ENCODE measurements around the gene ATP6V0A4. TPM values are rescaled to one million over a fixed set of nuclear protein-coding genes. Genes with fewer than 3 reads are reported as not detected.
"Not testable (repeated sequence)": the region's sequence is repeated elsewhere in the genome, so short reads cannot be mapped to it uniquely, and the experiment has no call there.

Gene ATP6V0A4
- total RNA-seq, 1 experiment from 2014 or later, result not detected

GRCh38 chr7:138697535-138698182 lies 100.3 kb downstream of the ATP6V0A4 start:
- no peak for DNase-seq
- no peaks in the 10 kb centered on the region for H3K9me3 ChIP-seq
- no peaks in the 10 kb centered on the region for H3K27me3 ChIP-seq
- H3K4me3 ChIP-seq, result no peak overlapping the region
- H3K36me3 ChIP-seq, result no peaks in the 10 kb centered on the region

DNA sequence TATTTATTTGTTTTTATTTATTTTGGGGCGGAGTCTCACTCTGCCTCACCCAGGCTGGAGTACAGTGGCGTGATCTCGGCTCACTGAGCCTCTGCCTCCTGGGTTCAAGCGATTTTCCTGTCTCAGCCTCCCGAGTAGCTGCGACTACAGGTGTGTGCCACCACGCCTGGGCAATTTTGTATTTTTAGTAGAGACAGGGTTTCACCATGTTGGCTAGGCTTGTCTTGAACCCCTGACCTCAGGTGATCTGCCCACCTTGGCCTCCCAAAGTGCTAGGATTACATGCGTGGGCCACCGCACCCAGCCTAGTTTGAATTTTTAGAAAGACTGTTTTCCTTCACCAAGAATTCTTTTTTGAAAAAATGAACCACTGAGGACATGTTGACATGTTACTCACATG lies 102.2 kb downstream of the ATP6V0A4 start:
- not testable (repeated sequence) for H3K4me3 ChIP-seq, DNase-seq, H3K27me3 ChIP-seq, H3K9me3 ChIP-seq, H3K36me3 ChIP-seq

GRCh38 chr7:138695106-138695505 lies 102.9 kb downstream of the ATP6V0A4 start:
- Histone ChIP-seq H3K36me3 (no peaks in the 10 kb centered on the region), H3K27me3 (no peaks in the 10 kb centered on the region), H3K9me3 (no peaks in the 10 kb centered on the region), H3K4me3 (no peak overlapping the region)
- no peak for DNase-seq

- no peaks in the 10 kb centered on the region for H3K36me3 ChIP-seq
- H3K4me3 ChIP-seq, result no peak overlapping the region
- H3K27me3 ChIP-seq, result no peaks in the 10 kb centered on the region
- no peaks in the 10 kb centered on the region for H3K9me3 ChIP-seq
- no peak for DNase-seq
These were observed 106.8 kb downstream of the ATP6V0A4 start for GRCh38 chr7:138691178-138691577.

- Histone ChIP-seq H3K36me3 (no peaks in the 10 kb centered on the region), H3K4me3 (no peak overlapping the region), H3K27me3 (no peaks in the 10 kb centered on the region), H3K9me3 (no peaks in the 10 kb centered on the region)
- DNase-seq, result no peak
These were observed 107.5 kb downstream of the ATP6V0A4 start for GRCh38 chr7:138690495-138690894.

GRCh38 chr7:138688037-138688436 lies 110.0 kb downstream of the ATP6V0A4 start:
- not testable (repeated sequence) for H3K36me3 ChIP-seq, H3K4me3 ChIP-seq, H3K27me3 ChIP-seq, DNase-seq, H3K9me3 ChIP-seq

GRCh38 chr7:138684340-138684739 lies 113.7 kb downstream of the ATP6V0A4 start:
- H3K27me3 ChIP-seq, result no peaks in the 10 kb centered on the region
- no peak for DNase-seq
- no peaks in the 10 kb centered on the region for H3K9me3 ChIP-seq
- H3K36me3 ChIP-seq, result no peaks in the 10 kb centered on the region
- no peak overlapping the region for H3K4me3 ChIP-seq

- H3K4me3 ChIP-seq, result no peak overlapping the region
- H3K36me3 ChIP-seq, result no peaks in the 10 kb centered on the region
- H3K9me3 ChIP-seq, result no peaks in the 10 kb centered on the region
- no peaks in the 10 kb centered on the region for H3K27me3 ChIP-seq
- DNase-seq, result no peak
These were observed 118.2 kb downstream of the ATP6V0A4 start for GRCh38 chr7:138679793-138680192.

DNA sequence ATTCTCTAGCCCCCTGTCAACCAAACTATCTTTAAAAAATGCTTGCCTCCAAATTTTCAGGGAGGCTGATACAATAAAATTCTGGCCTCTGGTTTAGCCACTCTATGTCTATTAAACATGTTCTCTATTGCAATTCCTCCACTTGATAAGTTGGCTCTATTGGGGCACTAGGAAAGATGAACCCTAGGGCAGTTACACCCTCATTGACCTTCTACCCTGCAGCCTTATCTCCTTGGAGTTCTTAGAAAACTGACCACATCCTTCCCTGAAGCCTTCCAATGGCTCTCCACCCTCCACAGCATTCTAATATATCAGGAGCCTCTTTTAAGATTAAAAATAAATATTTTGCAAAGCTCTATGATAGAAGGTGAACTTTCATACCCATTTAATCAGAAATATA lies 127.4 kb downstream of the ATP6V0A4 start:
- H3K4me3 ChIP-seq, result no peak overlapping the region
- no peaks in the 10 kb centered on the region for H3K36me3 ChIP-seq
- H3K27me3 ChIP-seq, result no peaks in the 10 kb centered on the region
- no peak for DNase-seq
- H3K9me3 ChIP-seq, result no peaks in the 10 kb centered on the region

DNA sequence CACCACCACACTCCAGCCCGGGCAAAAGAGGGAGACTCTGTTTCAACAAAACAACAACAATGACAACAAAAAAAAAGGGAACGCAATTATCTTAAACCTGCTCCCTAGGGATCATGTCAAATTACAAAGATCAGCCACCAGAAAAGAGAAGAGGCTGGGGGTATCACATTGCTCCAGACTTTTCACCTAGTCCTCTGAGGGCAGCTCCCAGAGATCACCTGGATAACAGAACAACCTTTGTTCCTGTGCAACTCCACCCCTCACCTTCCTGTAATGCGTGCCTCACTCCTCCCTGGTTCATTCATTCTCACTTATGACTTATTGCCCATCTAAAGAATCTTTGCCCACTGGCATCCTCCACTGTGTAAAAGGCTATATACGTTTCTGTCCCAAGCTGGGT lies 128.6 kb downstream of the ATP6V0A4 start:
- Histone ChIP-seq H3K36me3 (no peaks in the 10 kb centered on the region), H3K9me3 (no peaks in the 10 kb centered on the region), H3K4me3 (no peak overlapping the region), H3K27me3 (no peaks in the 10 kb centered on the region)
- no peak for DNase-seq

DNA sequence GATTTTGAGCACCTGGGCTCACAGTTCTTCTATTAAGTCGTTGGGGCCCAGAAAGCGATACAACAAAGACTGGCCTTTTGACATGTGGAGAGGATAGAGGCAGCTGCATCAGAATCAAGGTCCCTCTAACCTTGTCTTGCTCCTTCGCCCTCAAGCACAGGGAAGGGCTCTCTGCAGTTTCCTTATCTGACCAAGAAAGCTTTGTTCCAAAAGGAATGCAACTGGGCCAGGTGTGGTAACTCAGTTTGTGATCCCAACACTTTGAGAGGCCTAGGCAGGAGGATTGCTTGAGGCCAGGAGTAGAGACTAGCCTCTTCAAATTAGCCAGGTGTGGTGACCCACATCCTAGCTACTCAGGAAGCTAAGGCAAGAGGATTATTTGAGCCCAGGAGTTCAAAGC lies 129.1 kb downstream of the ATP6V0A4 start:
- Histone ChIP-seq H3K4me3 (no peak overlapping the region), H3K27me3 (no peaks in the 10 kb centered on the region), H3K9me3 (no peaks in the 10 kb centered on the region), H3K36me3 (no peaks in the 10 kb centered on the region)
- no peak for DNase-seq

DNA sequence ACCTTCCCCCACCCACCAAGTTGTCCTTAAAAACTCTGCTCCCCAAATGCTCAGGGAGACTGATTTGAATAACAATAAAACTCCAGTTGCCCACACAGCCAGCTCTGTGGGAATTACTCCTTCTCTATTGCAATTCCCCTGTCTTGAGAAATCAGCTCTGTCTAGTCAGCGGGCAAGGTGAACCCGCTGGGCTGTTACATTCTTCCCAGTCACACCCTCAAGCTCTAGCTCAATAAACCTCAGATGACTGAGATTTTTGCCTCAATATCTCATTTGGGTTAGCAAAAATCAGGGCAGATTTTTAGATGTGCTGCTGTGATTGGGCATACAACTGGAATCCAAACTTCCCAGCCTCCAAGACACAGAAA lies 129.8 kb downstream of the ATP6V0A4 start:
- H3K9me3 ChIP-seq, result no peaks in the 10 kb centered on the region
- DNase-seq, result no peak
- H3K4me3 ChIP-seq, result no peak overlapping the region
- no peaks in the 10 kb centered on the region for H3K36me3 ChIP-seq
- H3K27me3 ChIP-seq, result no peaks in the 10 kb centered on the region

GRCh38 chr7:138667535-138668228 lies 130.3 kb downstream of the ATP6V0A4 start:
- Histone ChIP-seq H3K4me3 (no peak overlapping the region), H3K27me3 (no peaks in the 10 kb centered on the region), H3K9me3 (no peaks in the 10 kb centered on the region), H3K36me3 (no peaks in the 10 kb centered on the region)
- no peak for DNase-seq

- Histone ChIP-seq H3K27me3 (no peaks in the 10 kb centered on the region), H3K4me3 (no peak overlapping the region), H3K36me3 (no peaks in the 10 kb centered on the region), H3K9me3 (no peaks in the 10 kb centered on the region)
- no peak for DNase-seq
These were observed 131.6 kb downstream of the ATP6V0A4 start for GRCh38 chr7:138666385-138666784.

- Histone ChIP-seq H3K4me3 (no peak overlapping the region), H3K9me3 (no peaks in the 10 kb centered on the region), H3K27me3 (no peaks in the 10 kb centered on the region), H3K36me3 (no peaks in the 10 kb centered on the region)
- no peak for DNase-seq
These were observed 132.3 kb downstream of the ATP6V0A4 start for GRCh38 chr7:138665669-138666140.

DNA sequence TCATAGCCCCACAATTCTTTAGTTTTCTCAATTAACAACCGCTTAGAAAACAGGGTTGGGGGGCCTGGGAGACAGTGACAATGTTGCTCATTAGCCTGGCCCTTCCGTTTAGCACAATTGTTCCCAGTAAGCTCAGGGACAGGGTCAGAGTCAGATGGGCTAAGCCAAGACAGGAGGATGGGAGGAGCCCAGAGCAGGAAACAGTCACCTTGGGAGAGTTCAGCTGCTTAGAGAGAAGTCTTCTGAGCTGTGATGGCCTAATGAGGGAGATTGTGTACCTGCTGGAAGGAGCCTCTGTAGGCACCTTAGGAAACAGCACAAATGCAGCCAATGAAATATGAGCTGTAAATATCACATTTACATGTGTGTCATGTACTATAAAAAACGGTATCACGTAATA lies 132.7 kb downstream of the ATP6V0A4 start:
- Histone ChIP-seq H3K27me3 (no peaks in the 10 kb centered on the region), H3K9me3 (no peaks in the 10 kb centered on the region), H3K36me3 (no peaks in the 10 kb centered on the region), H3K4me3 (no peak overlapping the region)
- no peak for DNase-seq

DNA sequence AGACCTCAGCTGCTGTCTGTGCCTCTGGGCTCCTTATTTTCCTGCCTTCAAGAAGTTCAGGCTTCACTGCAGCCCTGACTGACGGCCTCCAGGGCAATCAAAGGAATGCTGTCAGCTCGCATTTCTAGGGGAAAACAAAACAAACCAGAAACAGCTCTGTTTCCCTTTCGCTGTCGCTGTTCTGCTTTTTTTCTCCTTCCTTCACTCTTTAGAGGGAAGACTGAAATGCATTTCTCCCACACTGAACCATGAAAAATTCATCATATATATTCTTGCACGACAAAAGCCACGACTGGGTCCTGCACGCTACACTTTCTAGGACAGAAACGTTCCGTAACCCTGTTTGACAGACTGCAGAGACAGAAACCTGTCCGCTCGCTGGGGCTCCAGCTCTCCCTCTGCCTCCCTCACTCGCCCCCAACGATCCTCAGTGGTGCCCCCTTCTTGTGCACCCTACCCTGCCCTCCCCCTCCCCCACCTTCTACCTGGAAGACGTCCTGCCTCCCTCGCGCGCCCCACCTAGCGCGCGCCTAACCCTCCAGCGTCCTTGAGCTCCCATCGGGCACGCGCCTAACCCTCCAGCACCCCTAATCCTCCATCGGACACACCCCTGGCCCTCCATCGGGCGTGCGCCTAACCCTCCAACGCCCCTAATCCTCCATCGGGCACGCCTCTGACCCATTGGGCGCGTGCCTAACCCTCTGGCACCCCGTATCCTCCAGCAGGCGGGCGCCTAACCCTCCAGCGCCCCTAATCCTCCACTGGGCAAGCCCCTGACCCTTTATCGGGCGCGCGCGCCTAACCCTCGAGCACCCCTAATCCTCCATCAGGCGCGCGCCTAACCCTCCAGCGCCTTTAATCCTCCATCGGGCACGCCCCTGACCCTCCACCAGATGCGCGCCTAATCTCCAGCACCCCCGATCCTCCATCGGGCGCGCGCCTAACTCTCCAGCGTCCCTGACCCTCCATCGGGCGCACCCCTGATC lies 134.0 kb downstream of the ATP6V0A4 start:
- H3K36me3 ChIP-seq, result no peaks in the 10 kb centered on the region
- H3K27me3 ChIP-seq, result no peaks in the 10 kb centered on the region
- H3K4me3 ChIP-seq, result no peak overlapping the region
- no peak for DNase-seq
- H3K9me3 ChIP-seq, result no peaks in the 10 kb centered on the region

All from MG63 (cell line).